Measurements from ENCODE around the gene AKAP6.

AKAP6 gene

GRCh38 chr14:32824195-32824594, 495.1 kb downstream of the AKAP6 start:
- DNase-seq (ENCODE audit: low read depth) = no peak

DNA sequence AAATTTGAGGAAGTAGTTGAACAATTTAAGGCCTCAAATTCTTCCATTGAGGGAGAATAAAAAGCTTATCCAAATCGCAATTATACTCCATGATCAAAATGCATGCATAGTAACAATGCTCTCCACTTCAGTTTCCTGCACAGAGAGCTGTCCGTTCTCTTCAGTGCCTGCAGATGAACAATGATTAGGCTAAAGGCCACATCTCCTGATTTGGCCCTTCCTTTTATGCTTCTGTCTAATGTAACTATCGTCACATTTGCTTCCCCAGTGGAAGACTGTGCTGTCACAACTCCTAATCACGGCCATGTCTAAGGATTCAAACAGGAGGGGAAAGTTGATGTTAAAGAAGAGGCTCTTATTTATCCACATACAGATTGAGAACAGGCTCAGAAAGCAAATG, 496.0 kb downstream of the AKAP6 start:
- DNase-seq (ENCODE audit: low read depth) = no peak

GRCh38 chr14:32826404-32827082, 497.4 kb downstream of the AKAP6 start:
- no peak for DNase-seq (ENCODE audit: low read depth)

DNA sequence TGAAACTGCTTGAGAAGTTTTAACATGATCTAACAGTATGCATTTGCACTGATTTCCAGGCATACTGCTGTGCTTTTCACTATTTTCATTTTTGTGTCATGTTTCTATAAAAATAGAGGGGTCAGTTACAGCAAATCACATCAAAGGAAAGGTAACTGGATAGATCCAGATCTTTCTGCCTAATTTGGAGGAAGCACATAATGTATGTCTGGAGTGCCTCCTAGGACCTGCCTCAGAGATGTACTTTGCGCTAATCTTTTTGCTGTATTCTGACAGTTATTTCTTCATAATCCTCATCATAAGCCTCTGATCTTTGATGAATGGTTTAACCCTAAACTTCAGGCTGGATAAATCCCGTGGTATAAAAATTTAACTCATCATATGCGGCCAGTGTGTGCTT, 498.4 kb downstream of the AKAP6 start:
- no peak for DNase-seq (ENCODE audit: low read depth)

GRCh38 chr14:32835924-32836323, 506.8 kb downstream of the AKAP6 start:
- no peak for DNase-seq (ENCODE audit: low read depth)

DNA sequence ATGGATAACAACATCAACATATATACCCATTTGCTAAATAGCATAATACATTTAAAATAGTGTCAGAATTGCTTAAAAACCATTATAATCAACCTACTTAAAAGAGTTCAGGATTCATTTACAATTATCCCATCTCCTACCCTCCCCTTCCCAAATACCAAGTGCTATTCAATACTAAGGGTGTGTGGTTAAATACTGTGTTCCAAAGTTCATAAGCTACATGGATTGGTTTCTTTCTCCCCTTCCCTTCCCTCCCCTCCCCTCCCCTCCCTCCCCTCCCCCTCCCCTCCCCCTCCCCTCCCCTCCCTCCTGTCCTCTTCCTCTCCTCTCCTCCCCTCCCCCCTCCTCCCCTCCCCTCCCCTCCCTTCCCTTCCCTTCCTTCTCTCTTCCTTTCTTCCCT, 512.6 kb downstream of the AKAP6 start:
- no peak for DNase-seq (ENCODE audit: low read depth)

DNA sequence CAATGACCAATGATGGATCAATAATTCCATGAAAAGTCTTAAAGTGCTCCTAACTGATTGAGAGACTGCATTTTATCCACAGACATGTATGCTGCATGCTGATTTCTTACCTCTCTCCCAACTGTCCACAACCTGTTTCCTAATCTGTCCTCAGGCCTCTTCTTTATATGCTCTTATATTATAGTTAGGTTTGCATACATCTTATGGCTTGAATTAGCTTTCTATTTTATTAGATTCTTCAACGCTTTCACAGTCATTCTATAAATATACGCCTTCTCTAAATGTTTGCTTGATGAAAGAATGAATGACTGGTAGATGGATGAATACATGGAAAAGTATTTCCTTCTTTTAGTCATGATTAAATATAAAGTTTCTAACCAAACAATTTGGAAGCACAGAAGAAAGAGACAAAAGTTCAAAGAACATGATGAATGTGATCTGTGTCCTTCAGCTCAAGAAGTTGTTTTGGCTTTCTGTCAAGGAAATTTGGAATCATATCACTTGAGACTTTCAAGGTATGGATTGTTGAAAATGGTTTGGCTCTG, 517.8 kb downstream of the AKAP6 start:
- no peak for DNase-seq (ENCODE audit: low read depth)

DNA sequence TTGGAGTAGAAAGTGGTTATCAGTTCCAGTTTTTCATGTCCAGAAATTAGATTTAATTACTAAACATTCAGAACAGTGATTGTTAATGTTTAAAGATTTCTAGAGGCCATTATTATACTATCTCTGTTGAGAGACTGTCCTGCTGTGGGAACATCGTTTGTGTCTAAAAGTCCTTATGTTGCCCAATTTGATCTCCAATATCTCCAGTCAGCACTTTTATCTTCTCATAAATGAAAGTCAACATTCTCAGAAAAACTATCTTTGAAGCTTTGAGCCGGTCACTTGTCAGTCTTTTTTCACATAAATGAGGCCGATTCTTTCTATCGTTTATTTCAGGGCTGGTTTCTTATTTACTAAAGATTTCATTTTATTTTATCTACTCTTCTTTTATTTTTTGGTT, 518.8 kb downstream of the AKAP6 start:
- no peak for DNase-seq (ENCODE audit: low read depth)

GRCh38 chr14:32865827-32866376, 536.8 kb downstream of the AKAP6 start:
- DNase-seq (ENCODE audit: low read depth) = no peak

DNA sequence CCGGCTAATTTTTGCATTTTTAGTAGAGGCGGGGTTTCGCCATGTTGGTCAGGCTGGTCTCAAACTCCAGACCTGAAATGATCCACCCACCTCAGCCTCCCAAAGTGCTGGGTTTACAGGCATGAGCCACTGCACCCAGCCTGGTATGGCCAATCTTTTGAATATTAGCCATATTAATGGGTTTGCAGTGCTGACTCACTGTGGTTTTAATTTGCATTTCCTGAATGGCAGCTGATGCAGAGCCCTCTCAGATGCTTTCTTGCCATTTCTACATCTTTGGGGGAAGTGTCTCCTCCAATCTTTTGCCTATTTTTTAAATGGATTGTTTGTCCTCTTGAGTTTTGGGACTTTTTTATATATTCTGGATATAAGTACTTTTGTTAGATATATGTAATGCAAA, 554.1 kb downstream of the AKAP6 start:
- no peak for DNase-seq (ENCODE audit: low read depth)
